Activated B cell treated with CpG ODN at 0.5 μM for 24 hours (primary cell): ENCODE results near the gene PTH1R. TPM values are rescaled to one million over a fixed set of nuclear protein-coding genes. Genes with fewer than 3 reads are reported as not detected.

Experiments used
- ATAC-seq: fragments of 200-7000 bp; cut with Tn5 transposase; one replicate; pipeline ENCODE4 v1.10.0; 2021; ENCODE audit warnings: low read depth, mild to moderate bottlenecking, moderate library complexity
- CTCF ChIA-PET: fragments of 350-600 bp; sonication (Branson Sonifier 250); formaldehyde crosslinking; loops from one replicate; lab custom pipeline; 2021; ENCODE audit warnings: antibody characterized with exemption; lab: Charles Lee
- POLR2A ChIA-PET: fragments of 350-600 bp; sonication (Branson Sonifier 250); formaldehyde crosslinking; loops from one replicate; lab custom pipeline; 2021; ENCODE audit warnings: antibody characterized with exemption; lab: Charles Lee
- DNase-seq: peaks from one replicate; pipeline ENCODE4 v3.0.0; 2022
- H3K27ac Mint-ChIP-seq: one replicate; pipeline ENCODE4 v1.8.0; 2020; ENCODE audit warnings: mixed read lengths
- H3K27me3 Mint-ChIP-seq: one replicate; pipeline ENCODE4 v1.8.0; 2021; ENCODE audit warnings: mixed read lengths
- H3K36me3 Mint-ChIP-seq: one replicate; pipeline ENCODE4 v1.8.0; 2021; ENCODE audit warnings: low read depth, mixed read lengths
- H3K4me1 Mint-ChIP-seq: one replicate; pipeline ENCODE4 v1.8.0; 2021; ENCODE audit warnings: mixed read lengths
- H3K4me3 Mint-ChIP-seq: one replicate; pipeline ENCODE4 v1.8.0; 2020; ENCODE audit warnings: mild to moderate bottlenecking, mixed read lengths
- H3K9me3 Mint-ChIP-seq: one replicate; pipeline ENCODE4 v1.8.0; 2020; ENCODE audit warnings: mixed read lengths
- intact Hi-C: fragments of 100-400 bp; cut with micrococcal nuclease; formaldehyde crosslinking; loops from one replicate; pipeline ENCODE4 v1.15.1; 2024
- total RNA-seq: library from RNA; stranded (reverse); gene quantifications from 2 replicates; pipeline ENCODE4 v1.2.3, GENCODE V29; 2022
- TF ChIP-seq, protein P1 (sequence below): fragments of 200-600 bp; IDR thresholded peaks from one replicate; pipeline ENCODE4 v1.8.0; 2022; ENCODE audit warnings: antibody characterized with exemption, mild to moderate bottlenecking

Gene PTH1R
- total RNA-seq, 1 donor from 2014 or later, result not detected

GRCh38 chr3:46904303-46905212, 27.0 kb downstream of the PTH1R start:
- Mint-ChIP-seq H3K27me3 (no peaks in the 10 kb centered on the region), H3K4me1 (peaks cover 5% of the 10 kb centered on the region), H3K4me3 (no peak overlapping the region), H3K27ac (no peak overlapping the region), H3K36me3 (no peaks in the 10 kb centered on the region), H3K9me3 (no peaks in the 10 kb centered on the region)
- TF ChIP-seq, protein P1, sequence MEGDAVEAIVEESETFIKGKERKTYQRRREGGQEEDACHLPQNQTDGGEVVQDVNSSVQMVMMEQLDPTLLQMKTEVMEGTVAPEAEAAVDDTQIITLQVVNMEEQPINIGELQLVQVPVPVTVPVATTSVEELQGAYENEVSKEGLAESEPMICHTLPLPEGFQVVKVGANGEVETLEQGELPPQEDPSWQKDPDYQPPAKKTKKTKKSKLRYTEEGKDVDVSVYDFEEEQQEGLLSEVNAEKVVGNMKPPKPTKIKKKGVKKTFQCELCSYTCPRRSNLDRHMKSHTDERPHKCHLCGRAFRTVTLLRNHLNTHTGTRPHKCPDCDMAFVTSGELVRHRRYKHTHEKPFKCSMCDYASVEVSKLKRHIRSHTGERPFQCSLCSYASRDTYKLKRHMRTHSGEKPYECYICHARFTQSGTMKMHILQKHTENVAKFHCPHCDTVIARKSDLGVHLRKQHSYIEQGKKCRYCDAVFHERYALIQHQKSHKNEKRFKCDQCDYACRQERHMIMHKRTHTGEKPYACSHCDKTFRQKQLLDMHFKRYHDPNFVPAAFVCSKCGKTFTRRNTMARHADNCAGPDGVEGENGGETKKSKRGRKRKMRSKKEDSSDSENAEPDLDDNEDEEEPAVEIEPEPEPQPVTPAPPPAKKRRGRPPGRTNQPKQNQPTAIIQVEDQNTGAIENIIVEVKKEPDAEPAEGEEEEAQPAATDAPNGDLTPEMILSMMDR, result no peak
- intact Hi-C loops, result no loop called here
- ChIA-PET CTCF (no interaction called here), POLR2A (no interaction called here)
- DNase-seq (peak; percentile 13), ATAC-seq (no peak)

DNA sequence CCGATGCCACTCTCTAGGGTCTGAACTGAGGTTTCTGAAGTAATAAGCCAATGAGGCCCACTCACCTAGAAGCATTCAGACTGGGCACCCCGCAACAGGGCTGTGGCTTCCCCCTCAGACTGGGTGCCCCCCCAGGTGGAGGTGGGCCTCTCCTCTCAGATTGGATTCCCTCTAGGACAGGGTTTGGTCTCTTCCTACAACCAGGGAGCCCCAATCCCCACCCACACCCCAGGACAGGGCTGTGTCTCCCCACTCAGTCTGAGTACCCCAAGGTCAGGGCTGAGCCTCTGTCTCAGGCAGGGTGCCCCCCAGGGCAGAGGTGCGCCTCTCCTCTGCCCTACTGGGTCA, 27.7 kb downstream of the PTH1R start:
- ATAC-seq (no peak), DNase-seq (peak; percentile 11)
- intact Hi-C loops, result no loop called here
- Mint-ChIP-seq H3K4me1 (peaks cover 7% of the 10 kb centered on the region), H3K27me3 (no peaks in the 10 kb centered on the region), H3K4me3 (no peak overlapping the region), H3K27ac (no peak overlapping the region), H3K9me3 (no peaks in the 10 kb centered on the region), H3K36me3 (no peaks in the 10 kb centered on the region)
- ChIA-PET CTCF (no interaction called here), POLR2A (no interaction called here)
- TF ChIP-seq, protein P1, result no peak

DNA sequence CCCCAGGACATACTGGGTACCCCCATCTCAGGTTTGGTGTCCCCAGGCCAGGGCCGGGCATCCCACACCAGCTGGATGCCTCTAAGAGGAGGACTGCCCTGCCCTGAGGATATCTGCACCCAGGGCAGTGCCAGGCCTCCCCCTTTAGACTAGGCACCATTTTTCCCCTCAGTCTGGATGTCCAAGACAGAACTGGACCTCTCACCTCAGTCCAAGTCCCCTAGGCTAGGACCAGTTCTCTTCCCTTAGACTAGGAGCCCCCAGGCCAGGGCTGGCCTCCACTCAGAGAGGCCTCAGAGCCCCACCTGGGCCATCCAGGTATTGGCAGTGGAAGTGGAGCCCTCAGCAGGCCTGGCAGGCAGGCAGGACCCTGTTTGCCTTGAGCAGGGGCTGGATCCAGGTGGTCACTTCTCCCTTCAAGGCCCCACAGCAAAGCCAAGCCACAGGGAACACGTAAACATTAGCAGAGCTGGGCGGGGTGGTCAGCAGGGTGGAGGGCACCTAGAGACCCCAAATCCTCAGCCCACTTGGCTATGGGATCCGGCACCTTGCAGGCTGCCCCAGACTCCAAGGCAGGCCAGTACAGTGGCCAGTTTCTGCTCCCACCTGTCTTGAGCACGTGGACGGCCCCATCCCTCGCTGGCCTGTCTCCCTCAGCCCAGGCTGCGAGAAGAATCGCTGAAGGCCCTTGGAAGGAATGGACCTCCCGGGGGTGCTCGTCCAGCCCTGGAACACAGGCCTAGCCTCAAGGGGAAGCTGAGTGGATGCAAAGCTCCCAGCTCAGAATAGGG, 28.3 kb downstream of the PTH1R start:
- no peak overlapping the region for H3K4me3 Mint-ChIP-seq
- no peaks in the 10 kb centered on the region for H3K36me3 Mint-ChIP-seq
- DNase-seq (peak; percentile 9), ATAC-seq (no peak)
- no peak overlapping the region for H3K27ac Mint-ChIP-seq
- ChIA-PET CTCF (no interaction called here), POLR2A (interaction anchor here (0.5 kb wide), 1 partner anchor 716 kb away, joined by 3 read pairs; no protein-coding TSS in a partner anchor)
- no peaks in the 10 kb centered on the region for H3K9me3 Mint-ChIP-seq
- TF ChIP-seq, protein P1, result no peak
- intact Hi-C loops, result no loop called here
- peaks cover 7% of the 10 kb centered on the region for H3K4me1 Mint-ChIP-seq
- no peaks in the 10 kb centered on the region for H3K27me3 Mint-ChIP-seq

DNA sequence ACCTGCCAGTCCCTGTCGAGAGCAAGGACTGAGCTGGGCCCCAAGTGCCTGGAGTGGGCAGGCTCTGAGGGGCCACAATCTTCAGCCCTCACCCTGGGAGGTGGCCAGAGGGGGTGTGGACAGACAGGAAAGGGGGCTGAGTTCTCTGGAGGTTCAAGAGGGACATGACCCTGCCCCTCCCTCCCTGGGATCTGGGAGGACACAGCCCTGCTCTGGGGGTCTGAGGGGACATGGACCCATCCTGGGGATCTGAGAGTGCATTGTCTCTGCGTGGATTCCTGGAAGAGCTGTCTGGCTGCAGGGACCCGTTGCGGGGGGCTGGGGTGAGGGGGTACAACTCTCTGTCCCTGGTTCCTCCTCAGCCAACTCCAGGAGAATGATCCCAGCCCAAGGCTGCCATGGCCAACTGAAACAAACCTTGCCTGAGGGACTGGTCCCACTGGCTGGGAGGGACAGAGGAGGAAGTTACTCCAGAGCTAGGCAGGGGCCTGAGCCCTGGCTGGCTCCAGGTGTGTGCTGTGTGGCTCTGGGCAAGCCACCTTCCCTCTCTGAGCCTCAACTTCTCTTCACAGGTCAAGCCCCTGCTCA, 29.0 kb downstream of the PTH1R start:
- Mint-ChIP-seq H3K27ac (no peak overlapping the region), H3K4me3 (no peak overlapping the region), H3K27me3 (no peaks in the 10 kb centered on the region), H3K36me3 (no peaks in the 10 kb centered on the region), H3K4me1 (peaks cover 7% of the 10 kb centered on the region), H3K9me3 (no peaks in the 10 kb centered on the region)
- TF ChIP-seq, protein P1, result no peak
- POLR2A ChIA-PET, result interaction anchor here (0.5 kb wide), 1 partner anchor 715 kb away, joined by 3 read pairs; no protein-coding TSS in a partner anchor
- CTCF ChIA-PET, result no interaction called here
- peak; percentile 12 for DNase-seq
- no peak for ATAC-seq
- intact Hi-C loops, result no loop called here
